ENCODE results near the gene NAV2. TPM values are rescaled to one million over a fixed set of nuclear protein-coding genes. Genes with fewer than 3 reads are reported as not detected.

The NAV2 gene
- total RNA-seq, 2 donors from 2014 or later, result 21.3 to 45.3 TPM

- intact Hi-C loops (cut with DNase I), result no loop called here
- Histone ChIP-seq H3K27ac (no peak overlapping the region), H3K4me3 (no peak overlapping the region), H3K9ac (ENCODE audit: low read depth in 2 of 2, low read length in 2 of 2) (no peak overlapping the region), H3K4me1 (no peaks in the 10 kb centered on the region), H3K36me3 (no peaks in the 10 kb centered on the region), H3K9me3 (no peaks in the 10 kb centered on the region), H3K27me3 (no peaks in the 10 kb centered on the region)
- no peak for DNase-seq
- TF ChIP-seq CTCF (IDR thresholded peaks at IDR 0.05), result no peak
Observed at GRCh38 chr11:19977941-19978340, 265.3 kb downstream of the NAV2 start.

GRCh38 chr11:19978668-19979518 lies 266.3 kb downstream of the NAV2 start:
- Histone ChIP-seq H3K9ac (ENCODE audit: low read depth in 2 of 2, low read length in 2 of 2) (no peak overlapping the region), H3K36me3 (no peaks in the 10 kb centered on the region), H3K4me3 (no peak overlapping the region), H3K27ac (no peak overlapping the region), H3K27me3 (no peaks in the 10 kb centered on the region), H3K4me1 (no peaks in the 10 kb centered on the region), H3K9me3 (no peaks in the 10 kb centered on the region)
- intact Hi-C loops (cut with DNase I), result no loop called here
- no peak for DNase-seq
- no peak for TF ChIP-seq CTCF (IDR thresholded peaks at IDR 0.05)

GRCh38 chr11:19979519-19979845 lies 266.8 kb downstream of the NAV2 start:
- Histone ChIP-seq H3K9ac (ENCODE audit: low read depth in 2 of 2, low read length in 2 of 2) (no peak overlapping the region), H3K27ac (no peak overlapping the region), H3K4me3 (no peak overlapping the region), H3K36me3 (no peaks in the 10 kb centered on the region), H3K4me1 (no peaks in the 10 kb centered on the region), H3K27me3 (no peaks in the 10 kb centered on the region), H3K9me3 (no peaks in the 10 kb centered on the region)
- no peak for TF ChIP-seq CTCF (IDR thresholded peaks at IDR 0.05)
- no peak for DNase-seq
- intact Hi-C loops (cut with DNase I), result no loop called here

- Histone ChIP-seq H3K4me1 (no peaks in the 10 kb centered on the region), H3K4me3 (no peak overlapping the region), H3K27ac (no peak overlapping the region), H3K36me3 (no peaks in the 10 kb centered on the region), H3K9me3 (no peaks in the 10 kb centered on the region), H3K9ac (ENCODE audit: low read depth in 2 of 2, low read length in 2 of 2) (no peak overlapping the region), H3K27me3 (no peaks in the 10 kb centered on the region)
- intact Hi-C loops (cut with DNase I), result no loop called here
- no peak for TF ChIP-seq CTCF (IDR thresholded peaks at IDR 0.05)
- DNase-seq, result no peak
Observed at GRCh38 chr11:19980388-19980787, 267.8 kb downstream of the NAV2 start.

GRCh38 chr11:19980957-19981669 lies 268.5 kb downstream of the NAV2 start:
- DNase-seq, result no peak
- Histone ChIP-seq H3K27ac (no peak overlapping the region), H3K9me3 (no peaks in the 10 kb centered on the region), H3K27me3 (no peaks in the 10 kb centered on the region), H3K9ac (ENCODE audit: low read depth in 2 of 2, low read length in 2 of 2) (no peak overlapping the region), H3K4me1 (no peaks in the 10 kb centered on the region), H3K4me3 (no peak overlapping the region), H3K36me3 (no peaks in the 10 kb centered on the region)
- no peak for TF ChIP-seq CTCF (IDR thresholded peaks at IDR 0.05)
- intact Hi-C loops (cut with DNase I), result no loop called here

Measured in colonic mucosa (tissue), 4 donors.